Mesothelial cell of epicardium (in vitro differentiated cells): ENCODE measurements around the gene WDR49. TPM values are rescaled to one million over a fixed set of nuclear protein-coding genes. Genes with fewer than 3 reads are reported as not detected.

ENCODE experiments used
- DNase-seq, 2 experiments: peaks; one replicate each; pipeline ENCODE4 v3.0.0; 2021; ENCODE audit warnings: low spot score in 2 of 2; ENCODE audit not compliant: unreplicated experiment in 2 of 2
- H3K27ac Mint-ChIP-seq: 2 replicates; pipeline ENCODE4 v1.8.0; 2021; ENCODE audit warnings: mixed read lengths
- H3K27me3 Mint-ChIP-seq: 2 replicates; pipeline ENCODE4 v1.8.0; 2021; ENCODE audit warnings: low read depth, mixed read lengths
- H3K36me3 Mint-ChIP-seq: 2 replicates; pipeline ENCODE4 v1.8.0; 2021; ENCODE audit warnings: mixed read lengths
- H3K4me1 Mint-ChIP-seq: 2 replicates; pipeline ENCODE4 v1.8.0; 2021; ENCODE audit warnings: mixed read lengths
- H3K4me3 Mint-ChIP-seq: 2 replicates; pipeline ENCODE4 v1.8.0; 2021; ENCODE audit warnings: mild to moderate bottlenecking, moderate library complexity, mixed read lengths
- H3K9me3 Mint-ChIP-seq: 2 replicates; pipeline ENCODE4 v1.8.0; 2021; ENCODE audit warnings: mixed read lengths
- total RNA-seq: library from RNA; stranded (reverse); gene quantifications from 3 replicates; pipeline ENCODE4 v1.2.1, GENCODE V29; 2021
- TF ChIP-seq, protein P1 (sequence below): fragments of 200-600 bp; sonication (generic); IDR thresholded peaks from one replicate; pipeline ENCODE4 v1.5.0; 2021; ENCODE audit warnings: antibody characterized with exemption; ENCODE audit not compliant: unreplicated experiment

The WDR49 gene
- total RNA-seq, 1 donor from 2014 or later, result 0.40 TPM

GRCh38 chr3:167467848-167468611 is 185.7 kb downstream of the WDR49 start:
- no peaks in the 10 kb centered on the region for H3K27me3 Mint-ChIP-seq
- no peak overlapping the region for H3K4me3 Mint-ChIP-seq
- DNase-seq, result no peak
- H3K36me3 Mint-ChIP-seq, result no peaks in the 10 kb centered on the region
- no peak overlapping the region for H3K27ac Mint-ChIP-seq
- TF ChIP-seq, protein P1, sequence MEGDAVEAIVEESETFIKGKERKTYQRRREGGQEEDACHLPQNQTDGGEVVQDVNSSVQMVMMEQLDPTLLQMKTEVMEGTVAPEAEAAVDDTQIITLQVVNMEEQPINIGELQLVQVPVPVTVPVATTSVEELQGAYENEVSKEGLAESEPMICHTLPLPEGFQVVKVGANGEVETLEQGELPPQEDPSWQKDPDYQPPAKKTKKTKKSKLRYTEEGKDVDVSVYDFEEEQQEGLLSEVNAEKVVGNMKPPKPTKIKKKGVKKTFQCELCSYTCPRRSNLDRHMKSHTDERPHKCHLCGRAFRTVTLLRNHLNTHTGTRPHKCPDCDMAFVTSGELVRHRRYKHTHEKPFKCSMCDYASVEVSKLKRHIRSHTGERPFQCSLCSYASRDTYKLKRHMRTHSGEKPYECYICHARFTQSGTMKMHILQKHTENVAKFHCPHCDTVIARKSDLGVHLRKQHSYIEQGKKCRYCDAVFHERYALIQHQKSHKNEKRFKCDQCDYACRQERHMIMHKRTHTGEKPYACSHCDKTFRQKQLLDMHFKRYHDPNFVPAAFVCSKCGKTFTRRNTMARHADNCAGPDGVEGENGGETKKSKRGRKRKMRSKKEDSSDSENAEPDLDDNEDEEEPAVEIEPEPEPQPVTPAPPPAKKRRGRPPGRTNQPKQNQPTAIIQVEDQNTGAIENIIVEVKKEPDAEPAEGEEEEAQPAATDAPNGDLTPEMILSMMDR, result no peak
- peaks cover 2% of the 10 kb centered on the region for H3K4me1 Mint-ChIP-seq
- no peaks in the 10 kb centered on the region for H3K9me3 Mint-ChIP-seq

DNA sequence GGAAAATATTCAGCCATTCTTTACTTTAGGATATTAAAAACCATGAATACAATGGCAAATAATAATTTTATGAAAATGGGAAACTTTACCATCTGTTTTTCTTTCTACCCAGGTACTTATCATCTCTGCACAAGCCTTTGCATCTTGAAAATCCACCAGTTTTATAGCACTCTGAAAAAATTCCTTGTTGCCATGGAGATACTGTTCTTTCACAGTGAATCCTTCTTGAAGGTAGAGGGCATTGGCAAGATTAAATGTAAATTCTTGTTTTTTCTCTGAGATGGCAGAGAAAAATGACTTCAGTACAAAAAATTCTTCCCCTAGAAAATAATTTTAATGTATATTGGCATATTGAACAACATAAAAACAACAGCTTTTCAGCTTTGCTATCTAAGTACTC is 186.8 kb downstream of the WDR49 start:
- TF ChIP-seq, protein P1, result no peak
- Mint-ChIP-seq H3K4me3 (no peak overlapping the region), H3K36me3 (no peaks in the 10 kb centered on the region), H3K4me1 (peaks cover 2% of the 10 kb centered on the region), H3K9me3 (no peaks in the 10 kb centered on the region), H3K27ac (no peak overlapping the region), H3K27me3 (no peaks in the 10 kb centered on the region)
- DNase-seq, result no peak

GRCh38 chr3:167456157-167456799 is 197.5 kb downstream of the WDR49 start:
- no peaks in the 10 kb centered on the region for H3K27me3 Mint-ChIP-seq
- H3K4me1 Mint-ChIP-seq, result no peaks in the 10 kb centered on the region
- TF ChIP-seq, protein P1, result no peak
- no peak overlapping the region for H3K4me3 Mint-ChIP-seq
- DNase-seq, result no peak
- no peak overlapping the region for H3K27ac Mint-ChIP-seq
- no peaks in the 10 kb centered on the region for H3K9me3 Mint-ChIP-seq
- H3K36me3 Mint-ChIP-seq, result no peaks in the 10 kb centered on the region

DNA sequence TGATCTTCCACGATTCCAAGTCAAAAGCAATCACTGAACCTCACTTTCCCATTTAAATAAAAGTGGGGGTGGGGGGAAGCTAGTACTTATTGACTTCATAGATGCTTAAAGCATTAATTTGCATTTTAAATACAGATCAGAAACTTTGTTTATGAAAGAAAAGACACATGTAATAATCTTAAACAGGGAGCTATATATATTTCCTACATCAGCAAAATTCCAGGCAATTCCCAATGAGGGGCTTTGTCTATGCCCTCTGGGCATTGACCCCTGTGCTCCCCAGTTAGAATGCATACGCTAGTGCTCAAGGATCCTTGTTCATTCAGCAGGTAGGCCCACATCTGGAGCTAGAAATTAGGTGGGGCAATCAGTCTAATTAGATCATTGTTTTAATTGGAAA is 199.9 kb downstream of the WDR49 start:
- H3K9me3 Mint-ChIP-seq, result no peaks in the 10 kb centered on the region
- no peak overlapping the region for H3K4me3 Mint-ChIP-seq
- H3K27ac Mint-ChIP-seq, result no peak overlapping the region
- H3K36me3 Mint-ChIP-seq, result no peaks in the 10 kb centered on the region
- no peaks in the 10 kb centered on the region for H3K27me3 Mint-ChIP-seq
- TF ChIP-seq, protein P1, result no peak
- no peak for DNase-seq
- no peaks in the 10 kb centered on the region for H3K4me1 Mint-ChIP-seq

DNA sequence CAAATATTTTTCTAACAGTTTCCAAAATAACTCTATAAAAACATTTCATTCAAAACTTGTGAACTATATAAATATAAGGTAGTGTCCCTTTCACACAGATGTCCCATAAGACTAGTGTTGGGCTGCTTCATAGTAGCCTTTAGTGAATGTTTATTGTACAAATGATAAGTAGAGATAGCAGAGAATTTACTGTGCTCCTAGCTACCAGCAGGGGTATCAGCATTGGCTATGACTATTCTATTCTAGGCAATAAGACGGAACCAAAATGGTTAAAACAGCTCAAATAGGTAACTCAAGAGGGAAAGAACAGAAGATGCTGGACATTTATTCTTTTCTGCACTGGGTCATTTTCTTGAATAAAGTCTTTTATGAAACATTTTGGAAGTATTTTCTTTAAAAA is 202.5 kb downstream of the WDR49 start:
- no peaks in the 10 kb centered on the region for H3K27me3 Mint-ChIP-seq
- no peaks in the 10 kb centered on the region for H3K4me1 Mint-ChIP-seq
- TF ChIP-seq, protein P1, result no peak

More for the DNA sequence above, 202.5 kb downstream of the WDR49 start:
- no peaks in the 10 kb centered on the region for H3K36me3 Mint-ChIP-seq
- no peak overlapping the region for H3K27ac Mint-ChIP-seq
- DNase-seq, result no peak
- no peaks in the 10 kb centered on the region for H3K9me3 Mint-ChIP-seq
- no peak overlapping the region for H3K4me3 Mint-ChIP-seq
